ACC112 (cell line): Measurements from ENCODE around the gene LRRN4CL.
"Not testable (repeated sequence)": the region's sequence is repeated elsewhere in the genome, so short reads cannot be mapped to it uniquely, and the experiment has no call there.

ENCODE experiments used
- H2AFZ ChIP-seq: fragments of 200-600 bp; sonication (generic); one replicate; pipeline ENCODE4 v1.6.0; 2017; ENCODE audit warnings: antibody characterized with exemption, low read length; ENCODE audit not compliant: unreplicated experiment
- H3K27ac ChIP-seq: fragments of 200-600 bp; sonication (generic); 2 replicates; pipeline ENCODE4 v1.5.1; 2014; ENCODE audit warnings: low read depth, mild to moderate bottlenecking, antibody characterized with exemption, low read length, moderate library complexity
- H3K27me3 ChIP-seq: fragments of 200-600 bp; sonication (generic); 2 replicates; pipeline ENCODE4 v1.6.1; 2014; ENCODE audit warnings: mild to moderate bottlenecking, antibody characterized with exemption, low read length, moderate library complexity, mixed read lengths; ENCODE audit not compliant: insufficient read depth
- H3K36me3 ChIP-seq: fragments of 200-600 bp; sonication (generic); 2 replicates; pipeline ENCODE4 v1.6.1; 2016; ENCODE audit warnings: mild to moderate bottlenecking, antibody characterized with exemption, low read length, moderate library complexity, mixed read lengths; ENCODE audit not compliant: insufficient read depth
- H3K4me1 ChIP-seq: fragments of 200-600 bp; sonication (generic); one replicate; pipeline ENCODE4 v1.6.1; 2016; ENCODE audit warnings: low read length, mixed read lengths; ENCODE audit not compliant: insufficient read depth, unreplicated experiment, control insufficient read depth
- H3K4me3 ChIP-seq: fragments of 200-600 bp; sonication (generic); 2 replicates; pipeline ENCODE4 v1.5.1; 2014; ENCODE audit warnings: mild to moderate bottlenecking, low read depth, low read length
- H3K79me2 ChIP-seq: fragments of 200-600 bp; sonication (generic); one replicate; pipeline ENCODE4 v1.6.0; 2016; ENCODE audit warnings: low read length; ENCODE audit not compliant: control insufficient read depth, unreplicated experiment, insufficient read depth

The LRRN4CL gene

DNA sequence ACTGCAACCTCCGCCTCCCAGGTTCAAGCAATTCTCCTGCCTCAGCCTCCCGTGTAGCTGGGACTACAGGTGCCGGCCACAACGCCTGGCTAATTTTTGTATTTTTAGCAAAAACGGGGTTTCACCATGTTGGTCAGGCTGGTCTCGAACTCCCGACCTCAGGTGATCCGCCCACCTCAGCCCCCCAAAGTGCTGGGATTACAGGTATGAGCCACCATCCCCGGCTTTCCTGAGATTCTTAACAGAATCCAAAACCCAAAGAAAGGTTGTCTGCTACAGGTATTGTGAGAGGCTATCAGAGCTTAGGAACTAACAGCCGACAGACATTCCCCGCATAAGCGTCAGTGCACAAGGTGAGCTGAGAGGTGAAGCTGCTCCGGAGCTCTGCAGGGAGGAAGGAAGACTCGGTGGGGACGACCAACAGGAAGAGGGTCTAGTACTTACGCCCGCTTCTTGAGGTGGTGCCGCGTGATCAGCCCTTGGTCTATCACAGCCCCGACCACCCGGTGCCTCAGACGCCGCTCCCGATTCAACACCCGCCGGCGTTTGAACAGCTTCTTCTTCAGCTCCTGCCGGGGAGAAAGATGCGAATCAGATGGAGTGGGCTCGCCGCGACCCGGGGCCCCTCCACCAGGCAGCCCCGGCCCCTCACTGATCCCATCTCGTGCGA, 24.8 kb downstream of the LRRN4CL start:
- H3K4me3 ChIP-seq = peak overlapping the region; percentile 99
- peaks cover 15% of the 10 kb centered on the region; the same call in 1 of the 2 replicates for H3K36me3 ChIP-seq
- peaks cover 19% of the 10 kb centered on the region for H3K4me1 ChIP-seq
- H3K79me2 ChIP-seq = peaks cover 37% of the 10 kb centered on the region
- H3K27me3 ChIP-seq = no peaks in the 10 kb centered on the region
- peak overlapping the region; percentile 42 for H3K27ac ChIP-seq
- H2AFZ ChIP-seq = peak overlapping the region; percentile 83

DNA sequence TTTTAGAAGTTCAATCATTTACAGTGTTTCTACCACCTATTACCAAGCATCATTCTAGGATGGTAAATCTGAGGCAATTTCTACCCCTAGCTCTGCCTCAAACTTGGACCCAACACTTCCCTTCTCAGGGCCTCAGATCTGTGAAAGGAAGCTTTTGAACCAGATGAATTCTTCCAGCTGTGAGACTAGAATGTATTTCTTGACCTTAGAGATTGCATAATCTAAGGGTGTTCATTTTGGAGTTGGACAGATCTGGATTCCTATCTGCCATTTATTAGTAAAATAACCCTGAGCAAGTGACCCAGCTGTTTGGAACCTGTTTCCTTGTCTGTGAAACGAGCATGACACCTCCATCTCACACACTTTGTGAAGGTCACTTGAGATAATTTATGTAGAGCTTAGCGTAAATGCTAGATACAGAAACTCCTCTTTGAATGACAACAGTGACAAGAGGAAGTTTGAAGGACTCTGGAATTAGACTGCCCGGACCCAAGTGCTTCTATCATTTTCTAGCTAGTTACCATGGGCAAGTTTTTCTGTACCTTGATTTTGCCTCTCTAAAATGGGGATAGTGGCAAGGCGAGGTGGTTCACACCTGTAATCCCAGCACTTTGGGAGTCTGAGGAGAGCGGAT, 32.4 kb downstream of the LRRN4CL start:
- Histone ChIP-seq H2AFZ (no peak overlapping the region), H3K36me3 (no peaks in the 10 kb centered on the region)

DNA sequence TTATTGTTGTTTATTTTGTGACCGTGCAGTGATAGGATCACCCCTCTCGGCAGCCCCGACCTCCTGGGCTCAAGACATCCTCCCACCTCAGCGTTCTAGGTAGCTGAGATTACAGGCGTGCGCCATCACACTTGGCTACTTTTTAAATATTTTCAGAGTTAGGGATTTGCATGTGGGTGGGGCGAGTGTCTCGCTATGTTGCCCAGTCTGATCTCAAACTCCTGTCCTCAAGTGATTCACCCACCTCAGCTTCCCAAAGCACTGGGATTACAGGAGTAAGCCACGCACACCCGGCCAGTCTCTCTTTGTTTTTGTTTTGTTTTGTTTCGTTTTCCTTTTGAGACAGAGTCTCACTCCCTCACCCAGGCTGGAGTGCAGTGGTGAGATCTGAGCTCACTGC, 35.0 kb downstream of the LRRN4CL start:
- Histone ChIP-seq H3K79me2 (peaks cover 23% of the 10 kb centered on the region), H3K27ac (no peak overlapping the region), H2AFZ (no peak overlapping the region), H3K4me3 (no peak overlapping the region), H3K36me3 (no peaks in the 10 kb centered on the region), H3K27me3 (no peaks in the 10 kb centered on the region), H3K4me1 (no peaks in the 10 kb centered on the region)

More for the DNA sequence above, 32.4 kb downstream of the LRRN4CL start:
- H3K27me3 ChIP-seq = no peaks in the 10 kb centered on the region
- H3K27ac ChIP-seq = no peak overlapping the region
- peaks cover 11% of the 10 kb centered on the region for H3K79me2 ChIP-seq
- H3K4me3 ChIP-seq = no peak overlapping the region
- no peaks in the 10 kb centered on the region for H3K4me1 ChIP-seq

DNA sequence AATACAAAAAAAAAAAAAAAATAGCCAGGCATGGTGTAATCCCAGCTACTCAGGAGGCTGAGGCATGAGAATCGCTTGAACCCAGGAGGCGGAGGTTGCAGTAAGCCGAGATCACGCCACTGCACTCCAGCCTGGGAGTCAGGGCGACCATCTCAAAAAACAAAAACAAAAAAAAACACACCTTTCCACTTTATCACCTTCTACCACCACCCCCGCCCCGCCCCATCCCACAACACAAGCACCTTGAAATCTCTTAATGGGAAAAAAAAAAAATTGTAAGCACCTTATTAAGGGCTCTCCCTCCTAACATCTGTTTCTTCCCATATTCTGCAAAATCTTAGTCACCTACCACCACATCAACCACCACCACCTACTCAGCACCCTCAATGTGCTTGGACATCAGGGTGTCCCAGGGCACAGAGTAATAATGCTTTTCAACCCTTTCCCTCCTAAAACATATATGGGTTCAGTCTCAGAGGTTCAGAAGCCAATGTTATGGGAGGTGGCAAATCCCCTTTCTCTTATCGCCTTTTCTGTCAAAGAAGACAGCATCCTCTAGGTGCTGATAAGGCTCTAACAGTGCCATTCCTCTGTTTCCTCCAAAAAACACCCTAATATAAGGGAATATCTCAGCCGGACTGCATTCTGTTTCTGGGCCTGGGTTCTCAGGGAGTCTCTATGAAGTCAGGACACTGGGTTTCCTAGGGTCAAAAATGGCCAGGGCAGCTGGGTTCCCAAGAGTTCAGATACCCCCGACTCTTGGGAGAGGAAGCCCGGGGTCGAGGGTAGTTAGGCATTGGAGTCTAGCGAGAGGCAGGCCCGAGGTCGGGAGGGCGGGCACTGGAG, 36.9 kb downstream of the LRRN4CL start:
- no peaks in the 10 kb centered on the region for H3K27me3 ChIP-seq
- no peaks in the 10 kb centered on the region for H3K4me1 ChIP-seq
- no peaks in the 10 kb centered on the region for H3K36me3 ChIP-seq
- peak overlapping the region; percentile 96 for H3K4me3 ChIP-seq
- peaks cover 23% of the 10 kb centered on the region for H3K79me2 ChIP-seq
- peak overlapping the region; percentile 83 for H2AFZ ChIP-seq
- peak overlapping the region; percentile 68 for H3K27ac ChIP-seq

DNA sequence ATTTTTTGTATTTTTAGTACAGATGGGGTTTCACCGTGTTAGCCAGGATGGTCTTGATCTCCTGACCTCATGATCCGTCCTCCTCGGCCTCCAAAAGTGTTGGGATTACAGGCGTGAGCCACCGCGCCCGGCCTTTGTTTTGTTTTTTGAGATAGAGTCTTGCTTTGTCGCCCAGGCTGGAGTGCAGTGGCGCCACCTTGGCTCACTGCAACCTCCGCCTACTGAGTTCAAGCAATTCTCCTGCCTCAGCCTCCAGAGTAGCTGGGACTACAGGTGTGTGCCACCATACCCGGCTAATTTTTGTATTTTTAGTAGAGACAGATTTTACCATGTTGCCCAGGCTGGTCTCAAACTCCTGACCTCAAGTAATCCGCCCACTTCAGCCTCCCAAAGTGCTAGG, 39.0 kb downstream of the LRRN4CL start:
- H3K4me1 ChIP-seq, H3K27ac ChIP-seq, H3K36me3 ChIP-seq, H3K4me3 ChIP-seq, H2AFZ ChIP-seq, H3K27me3 ChIP-seq: not testable (repeated sequence)
- peaks cover 33% of the 10 kb centered on the region for H3K79me2 ChIP-seq

DNA sequence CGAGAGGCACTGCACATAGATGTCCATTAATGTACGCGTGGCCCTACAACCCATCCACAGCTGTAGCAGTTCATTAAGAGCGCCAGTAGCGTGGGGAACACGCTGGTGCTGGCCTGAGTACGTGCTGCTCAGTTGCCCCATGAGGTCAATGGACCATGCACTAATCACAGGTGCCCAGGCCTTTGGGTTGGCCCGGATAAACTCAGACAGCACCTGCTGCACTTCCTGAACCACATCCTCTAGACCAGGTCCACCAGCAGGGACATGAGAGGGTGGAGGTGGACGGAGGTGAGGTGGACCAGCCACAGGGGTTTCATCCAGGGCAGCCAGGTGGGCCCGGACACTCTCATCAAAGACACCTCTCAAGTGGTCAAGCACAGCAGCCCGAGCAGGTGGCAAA, 39.8 kb downstream of the LRRN4CL start:
- peaks cover 7% of the 10 kb centered on the region for H3K4me1 ChIP-seq
- H3K36me3 ChIP-seq = 0 out of 2 replicates have a peak, but pooled peaks cover under 1% of the 10 kb centered on the region
- no peak overlapping the region for H3K4me3 ChIP-seq
- H3K27me3 ChIP-seq = no peaks in the 10 kb centered on the region
- peaks cover 41% of the 10 kb centered on the region for H3K79me2 ChIP-seq
- H2AFZ ChIP-seq = no peak overlapping the region
- H3K27ac ChIP-seq = no peak overlapping the region

DNA sequence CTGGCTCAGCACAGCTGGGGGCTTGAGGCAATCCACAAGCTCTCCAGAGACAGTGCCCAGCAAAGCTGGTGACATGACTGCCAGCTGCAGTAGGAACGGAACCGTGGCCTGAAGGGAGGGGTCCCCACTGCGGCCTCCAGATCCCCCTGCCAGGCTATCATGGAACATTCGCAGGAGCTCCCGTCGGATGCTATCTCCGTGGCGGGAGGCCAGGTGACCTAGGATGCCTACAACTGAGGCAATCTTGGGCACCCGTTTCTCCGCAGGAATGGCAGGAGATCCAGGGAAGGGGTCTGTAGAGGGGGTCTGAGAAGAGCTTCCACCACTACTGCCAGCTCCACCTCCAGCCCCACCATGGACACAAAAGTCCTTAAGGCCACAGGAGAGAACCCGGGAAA, 40.4 kb downstream of the LRRN4CL start:
- Histone ChIP-seq H3K27me3 (no peaks in the 10 kb centered on the region), H3K36me3 (peaks cover 5% of the 10 kb centered on the region; the same call in 1 of the 2 replicates), H3K27ac (no peak overlapping the region), H3K4me3 (no peak overlapping the region), H3K79me2 (peaks cover 46% of the 10 kb centered on the region), H2AFZ (no peak overlapping the region), H3K4me1 (peaks cover 7% of the 10 kb centered on the region)

DNA sequence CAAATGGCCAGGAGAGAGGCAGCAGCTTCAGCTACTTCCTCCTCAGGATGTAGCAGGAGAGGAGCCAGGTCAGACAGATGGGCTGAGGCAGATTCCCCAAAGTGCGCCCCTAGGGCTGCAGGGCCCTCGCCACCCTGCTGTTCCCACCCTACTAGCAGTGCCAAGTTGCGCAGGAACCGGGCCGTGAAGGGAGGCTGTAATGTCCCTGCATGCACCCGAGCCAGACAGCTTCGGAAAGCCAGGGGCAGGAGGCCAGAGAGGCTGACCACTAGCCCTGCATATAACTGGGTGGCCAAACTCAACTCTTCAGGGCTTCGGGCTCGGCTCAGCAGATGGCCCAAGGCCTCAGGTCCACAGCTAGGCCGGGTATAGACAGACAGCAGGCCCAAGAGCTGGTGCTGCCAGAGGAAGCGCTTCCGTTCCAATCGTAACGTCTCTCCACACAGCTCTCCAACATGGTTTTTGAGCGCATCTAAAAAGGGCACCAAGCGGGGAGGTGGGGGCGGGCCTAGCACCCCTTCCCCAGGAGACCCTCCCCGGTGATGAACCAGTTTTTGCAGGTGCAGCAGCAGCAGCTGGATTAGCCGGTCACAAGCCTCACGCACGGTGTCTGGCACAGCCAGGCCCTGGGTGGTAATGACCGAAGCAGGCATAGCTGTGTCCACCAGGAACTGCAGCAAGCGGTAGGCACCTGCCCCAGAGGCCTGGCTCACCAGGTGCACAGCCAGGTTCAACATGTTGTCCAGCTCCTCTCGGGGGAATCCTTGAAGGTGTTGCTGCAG, 41.0 kb downstream of the LRRN4CL start:
- Histone ChIP-seq H2AFZ (no peak overlapping the region), H3K27ac (no peak overlapping the region), H3K4me3 (no peak overlapping the region), H3K79me2 (peaks cover 52% of the 10 kb centered on the region), H3K27me3 (no peaks in the 10 kb centered on the region), H3K36me3 (peaks cover 5% of the 10 kb centered on the region; the same call in 1 of the 2 replicates), H3K4me1 (peaks cover 7% of the 10 kb centered on the region)

DNA sequence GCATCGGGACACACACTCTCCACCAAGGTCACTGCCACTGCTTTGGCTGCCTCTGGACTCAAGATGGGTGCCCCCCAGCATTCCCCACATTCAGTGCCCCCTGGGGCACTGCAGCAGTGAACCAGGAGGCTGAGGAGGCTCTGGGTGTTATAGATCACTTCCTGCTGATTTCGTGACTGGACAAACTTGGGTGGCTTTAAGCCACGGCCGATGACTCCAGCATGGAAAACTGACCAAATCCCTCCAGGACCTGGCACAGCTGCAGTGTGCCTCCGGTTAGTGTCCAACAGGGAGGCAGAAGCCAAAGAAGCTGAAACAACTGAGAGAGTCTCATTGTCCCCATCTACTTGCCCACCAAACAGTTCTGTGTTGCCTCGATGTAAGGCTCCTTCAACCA, 41.7 kb downstream of the LRRN4CL start:
- peaks cover 7% of the 10 kb centered on the region for H3K4me1 ChIP-seq
- no peak overlapping the region for H3K4me3 ChIP-seq
- H3K27ac ChIP-seq = no peak overlapping the region
- no peak overlapping the region for H2AFZ ChIP-seq
- peaks cover 54% of the 10 kb centered on the region for H3K79me2 ChIP-seq
- peaks cover 9% of the 10 kb centered on the region; the same call in 1 of the 2 replicates for H3K36me3 ChIP-seq
- H3K27me3 ChIP-seq = no peaks in the 10 kb centered on the region
